Measurements from ENCODE around the gene RECQL5. TPM values are rescaled to one million over a fixed set of nuclear protein-coding genes. Genes with fewer than 3 reads are reported as not detected.

The RECQL5 gene
- total and polyA plus RNA-seq, 2 donors (not counting 1 experiment from before 2014, with no cell fraction given): 58.5 to 70.5 TPM

- 94% methylated on average over 6 of the region's 7 CpGs for WGBS (ENCODE audit: insufficient coverage)
- no peaks in the 10 kb centered on the region for H3K9me3 ChIP-seq (ENCODE audit: control extremely low read depth in 1 of 3, control insufficient read depth in 2 of 3, insufficient read depth in 1 of 3, low read length in 2 of 3)
- DNase-seq (no peak), ATAC-seq (ENCODE audit: low read depth) (no peak)
- H2AFZ ChIP-seq (ENCODE audit: insufficient read depth, low read depth, low read length, poor library complexity, severe bottlenecking): no peak overlapping the region
- H3K4me2 ChIP-seq (replicated peaks; ENCODE audit: low read depth, low read length, poor library complexity, severe bottlenecking): no peak overlapping the region
- POLR2A ChIA-PET: no interaction called here
- Mint-ChIP-seq H3K27ac (peak overlapping the region; percentile 37), H3K9me3 (ENCODE audit: insufficient read depth) (no peaks in the 10 kb centered on the region), H3K27me3 (no peaks in the 10 kb centered on the region), H3K4me1 (peaks cover 15% of the 10 kb centered on the region), H3K4me3 (no peak overlapping the region)
- H3K4me1 ChIP-seq (ENCODE audit: control insufficient read depth in 2 of 2, insufficient read depth in 2 of 2, low read length in 2 of 2): peaks cover 11 to 17% of the 10 kb centered on the region in 2 donors
- TF ChIP-seq CTCF (IDR thresholded peaks at IDR 0.05): no peak
- no peak for TF ChIP-seq EZH2 (IDR thresholded peaks at IDR 0.05; ENCODE audit: borderline replicate concordance, insufficient read depth, low read depth, low read length, poor library complexity, severe bottlenecking)
- CTCF ChIA-PET: interaction anchor here (1.0 to 1.1 kb wide), 2 partner anchors 15 to 220 kb away, joined by 3 to 4 read pairs; partner anchors contain the start of gene SMIM5
- H3K9ac ChIP-seq (ENCODE audit: low read length): no peak overlapping the region
- no peaks in the 10 kb centered on the region for H3K79me2 ChIP-seq (ENCODE audit: control insufficient read depth, insufficient read depth, low read length)
- H3K36me3 ChIP-seq (replicated peaks in 1 of 2; ENCODE audit: control extremely low read depth in 1 of 2, control insufficient read depth in 1 of 2, extremely low read depth in 1 of 2, insufficient read depth in 2 of 2, low read length in 1 of 2): peaks cover 2 to 46% of the 10 kb centered on the region in 2 experiments
- no peak overlapping the region for H3K27ac ChIP-seq (ENCODE audit: low read length in 2 of 2)
- intact Hi-C loops (cut with micrococcal nuclease): no loop called here
- H3K4me3 ChIP-seq (ENCODE audit: control extremely low read depth in 1 of 5, extremely low read depth in 1 of 5, insufficient read depth in 1 of 5, low read depth in 2 of 5, low read length in 4 of 5): no peak overlapping the region
- no peaks in the 10 kb centered on the region for H3K27me3 ChIP-seq (replicated peaks in 1 of 4; ENCODE audit: control extremely low read depth in 1 of 4, control insufficient read depth in 3 of 4, insufficient read depth in 4 of 4, low read length in 3 of 4)
- no peaks in the 10 kb centered on the region for H4K20me1 ChIP-seq (ENCODE audit: control insufficient read depth, insufficient read depth, low read length, poor library complexity, severe bottlenecking)
Measured at GRCh38 chr17:75647921-75648320, 19.0 kb downstream of the RECQL5 start.

GRCh38 chr17:75647061-75647460 is 19.9 kb downstream of the RECQL5 start:
- Histone ChIP-seq H3K27ac (ENCODE audit: low read length in 2 of 2) (no peak overlapping the region), H3K27me3 (replicated peaks in 1 of 4; ENCODE audit: control extremely low read depth in 1 of 4, control insufficient read depth in 3 of 4, insufficient read depth in 4 of 4, low read length in 3 of 4) (no peaks in the 10 kb centered on the region), H3K4me1 (ENCODE audit: control insufficient read depth in 2 of 2, insufficient read depth in 2 of 2, low read length in 2 of 2) (peaks cover 8 to 12% of the 10 kb centered on the region in 2 donors), H3K4me2 (replicated peaks; ENCODE audit: low read depth, low read length, poor library complexity, severe bottlenecking) (no peak overlapping the region), H3K4me3 (ENCODE audit: control extremely low read depth in 1 of 5, extremely low read depth in 1 of 5, insufficient read depth in 1 of 5, low read depth in 2 of 5, low read length in 4 of 5) (no peak overlapping the region), H2AFZ (ENCODE audit: insufficient read depth, low read depth, low read length, poor library complexity, severe bottlenecking) (no peak overlapping the region), H4K20me1 (ENCODE audit: control insufficient read depth, insufficient read depth, low read length, poor library complexity, severe bottlenecking) (no peaks in the 10 kb centered on the region), H3K36me3 (replicated peaks in 1 of 2; ENCODE audit: control extremely low read depth in 1 of 2, control insufficient read depth in 1 of 2, extremely low read depth in 1 of 2, insufficient read depth in 2 of 2, low read length in 1 of 2) (peaks cover 2 to 43% of the 10 kb centered on the region in 2 experiments), H3K9me3 (ENCODE audit: control extremely low read depth in 1 of 3, control insufficient read depth in 2 of 3, insufficient read depth in 1 of 3, low read length in 2 of 3) (no peaks in the 10 kb centered on the region), H3K9ac (ENCODE audit: low read length) (no peak overlapping the region), H3K79me2 (ENCODE audit: control insufficient read depth, insufficient read depth, low read length) (no peaks in the 10 kb centered on the region)
- Mint-ChIP-seq H3K4me1 (peaks cover 13% of the 10 kb centered on the region), H3K4me3 (no peak overlapping the region), H3K27me3 (no peaks in the 10 kb centered on the region), H3K27ac (no peak overlapping the region), H3K9me3 (ENCODE audit: insufficient read depth) (no peaks in the 10 kb centered on the region)
- ATAC-seq (ENCODE audit: low read depth): no peak
- intact Hi-C loops (cut with micrococcal nuclease): no loop called here
- WGBS (ENCODE audit: insufficient coverage): 95% methylated on average over 7 of the region's 7 CpGs
- TF ChIP-seq CTCF (IDR thresholded peaks at IDR 0.05): no peak
- no peak for TF ChIP-seq EZH2 (IDR thresholded peaks at IDR 0.05; ENCODE audit: borderline replicate concordance, insufficient read depth, low read depth, low read length, poor library complexity, severe bottlenecking)
- ChIA-PET CTCF (interaction anchor here (1.1 to 6.8 kb wide), 4 partner anchors 11 to 27 kb away, joined by 3 to 78 read pairs (median 4); partner anchors contain the start of gene SMIM5), POLR2A (no interaction called here)
- no peak for DNase-seq
